K562 (cell line): ENCODE measurements around the gene BMP2K. TPM values are rescaled to one million over a fixed set of nuclear protein-coding genes. Genes with fewer than 3 reads are reported as not detected.
A peak's percentile ranks its signal among the peaks of the same experiment; 100 is the strongest.

Experiments used
- ATF3 ChIP-seq, 2 experiments: fragments of 450-650 bp in 1 of 2; sonication (generic) in 1 of 2; formaldehyde crosslinking in 1 of 2; IDR thresholded peaks in 1 of 2; conservative IDR thresholded peaks in 1 of 2; 2 replicates each; pipeline versions ENCODE4 v1.6.1 to v1.8.1; 2016 to 2023; ENCODE audit warnings: mild to moderate bottlenecking in 2 of 2, moderate library complexity in 2 of 2, inconsistent platforms in 1 of 2, missing genetic modification reagents in 1 of 2
- HCFC1 ChIP-seq: IDR thresholded peaks from 2 replicates; pipeline ENCODE4 v1.6.1; 2012; ENCODE audit warnings: low read depth, low read length, improper control_type of control experiment
- HES1 ChIP-seq: fragments of 450-650 bp; IDR thresholded peaks from 2 replicates; pipeline ENCODE4 v1.6.1; 2016; ENCODE audit warnings: low read depth, mild to moderate bottlenecking, moderate library complexity
- KLF1 ChIP-seq: fragments of 450-650 bp; IDR thresholded peaks from 2 replicates; pipeline ENCODE4 v1.6.1; 2016; ENCODE audit warnings: missing genetic modification characterization, missing compliant biosample characterization
- MXD1 ChIP-seq: fragments of 250-450 bp; sonication (Bioruptor Pico); IDR thresholded peaks from 2 replicates; pipeline ENCODE4 v1.8.0; 2021; ENCODE audit warnings: borderline replicate concordance, mild to moderate bottlenecking, moderate library complexity; ENCODE audit not compliant: poor library complexity, severe bottlenecking
- MYC ChIP-seq, 2 experiments: fragments of 250-450 bp in 1 of 2; sonication (Bioruptor Pico) in 1 of 2; IDR thresholded peaks; 2 replicates each; pipeline versions ENCODE4 v1.5.1 to v1.6.1; 2012 to 2021; ENCODE audit warnings: low read depth in 2 of 2, borderline replicate concordance in 1 of 2, improper control_type of control experiment in 1 of 2, low read length in 1 of 2, mild to moderate bottlenecking in 1 of 2, moderate library complexity in 1 of 2
- ZBTB40 ChIP-seq, 2 experiments: fragments of 450-650 bp in 1 of 2; sonication (generic) in 1 of 2; formaldehyde crosslinking in 1 of 2; IDR thresholded peaks; 2 replicates each; pipeline versions ENCODE4 v1.7.1 to v1.9.0; 2016 to 2022; ENCODE audit warnings: inconsistent platforms in 1 of 2, mild to moderate bottlenecking in 1 of 2, missing genetic modification reagents in 1 of 2
- ZNF146 ChIP-seq: IDR thresholded peaks from one replicate; pipeline ENCODE4 v1.6.1; 2018; ENCODE audit warnings: missing compliant biosample characterization; ENCODE audit not compliant: unreplicated experiment
- ZNF224 ChIP-seq: sonication (generic); formaldehyde crosslinking; IDR thresholded peaks from 2 replicates; pipeline ENCODE4 v1.8.0; 2022; ENCODE audit warnings: mild to moderate bottlenecking, missing genetic modification reagents
- ZNF239 ChIP-seq: fragments of 250-450 bp; sonication (Bioruptor Pico); IDR thresholded peaks from 2 replicates; pipeline ENCODE4 v1.4.0; 2020; ENCODE audit warnings: mild to moderate bottlenecking
- ZNF253 ChIP-seq: fragments of 250-450 bp; sonication (Bioruptor Pico); conservative IDR thresholded peaks from 2 replicates; pipeline ENCODE4 v1.6.1; 2021; ENCODE audit warnings: mild to moderate bottlenecking
- ZNF277 ChIP-seq: fragments of 250-450 bp; sonication (Bioruptor Pico); IDR thresholded peaks from 2 replicates; pipeline ENCODE4 v1.8.0; 2022; ENCODE audit warnings: inconsistent platforms, mild to moderate bottlenecking, moderate library complexity, borderline replicate concordance
- polyA plus RNA-seq, 8 experiments: library from polyadenylated mRNA; depleted of rRNA in 4 of 8; stranded (reverse) in 5 of 8; unstranded in 3 of 8; fragments of >200 nt; fragmentation: Nextera tagmentation in 2 of 8; fragmentation: Illumina TruSeq in 1 of 8; extraction: Ambion mirVana in 2 of 8; extraction: Trizol in 1 of 8; gene quantifications; 2 replicates each; pipeline versions ENCODE4 v1.2.1 to v1.2.3, GENCODE V29; 2011 to 2014; ENCODE audit warnings: inconsistent platforms in 1 of 8, missing spikeins in 1 of 8
- total RNA-seq, 7 experiments: library from RNA; depleted of rRNA in 6 of 7; stranded (reverse); fragments of >200 nt in 6 of 7; fragmentation: Illumina TruSeq in 2 of 7; extraction: Trizol in 2 of 7; gene quantifications; 2 replicates each; pipeline versions ENCODE4 v1.2.1 to v1.2.3, GENCODE V29; 2011 to 2021; ENCODE audit warnings: low replicate concordance in 1 of 7

Gene BMP2K
- total and polyA plus RNA-seq, 9 of the 15 experiments (the other 6 are each of a cell fraction or from before 2014, with no cell fraction given): 17.0 to 217 (median 104) TPM

- TF ChIP-seq MXD1 (CRISPR knock-in tag): no peak
- peak; percentile 57; the same call in 1 of the 2 replicates for TF ChIP-seq ZNF239 (CRISPR knock-in tag)
- no peak for TF ChIP-seq ZNF253
- no peak for TF ChIP-seq ZNF146 (CRISPR knock-in tag)
- no peak; the same call in 1 of the 2 replicates for TF ChIP-seq ATF3 (IDR thresholded peaks at IDR 0.05)
- no peak for TF ChIP-seq ATF3 (CRISPR knock-in tag; conservative IDR thresholded peaks at IDR 0.05)
- peak; percentile 40 for TF ChIP-seq MYC (IDR thresholded peaks at IDR 0.05; ENCODE audit: low read depth, low read length)
- TF ChIP-seq MYC (CRISPR knock-in tag; IDR thresholded peaks at IDR 0.05; ENCODE audit: borderline replicate concordance, low read depth): no peak; the same call in 1 of the 2 replicates
- TF ChIP-seq HCFC1: no peak
- no peak for TF ChIP-seq ZNF277
- no peak for TF ChIP-seq KLF1
- peak; percentile 75 for TF ChIP-seq HES1
- no peak for TF ChIP-seq ZNF224 (CRISPR knock-in tag)
- TF ChIP-seq ZBTB40 (IDR thresholded peaks at IDR 0.05): peak; percentile 15; the same call in 1 of the 2 replicates
- no peak for TF ChIP-seq ZBTB40 (CRISPR knock-in tag; IDR thresholded peaks at IDR 0.05)
Measured at GRCh38 chr4:78732332-78733104, 43.6 kb upstream of the BMP2K start (continued).
